ENCODE data around the gene ANKS1B.

GRCh38 chr12:98861251-98861650 lies 1123.5 kb downstream of the ANKS1B start:
- TF ChIP-seq ZNF416 (tag by site-specific recombination; IDR thresholded peaks at IDR 0.05) (no peak), CTCF (tag by site-specific recombination; IDR thresholded peaks at IDR 0.05) (no peak), ZNF624 (tag by site-specific recombination; IDR thresholded peaks at IDR 0.05) (no peak), ZNF513 (tag by site-specific recombination; IDR thresholded peaks at IDR 0.05) (no peak), ZEB2 (tag by site-specific recombination; IDR thresholded peaks at IDR 0.05) (no peak), SETDB1 (IDR thresholded peaks at IDR 0.05; ENCODE audit: insufficient read length, low read length) (no peak), ZNF292 (tag by site-specific recombination; IDR thresholded peaks at IDR 0.05; ENCODE audit: borderline replicate concordance, low read depth) (no peak), ZNF488 (tag by site-specific recombination; IDR thresholded peaks at IDR 0.05) (no peak), ZNF133 (tag by site-specific recombination; IDR thresholded peaks at IDR 0.05) (no peak), ZNF366 (tag by site-specific recombination; conservative IDR thresholded peaks at IDR 0.05) (no peak)

All from HEK293 (cell line).